ENCODE measurements around the gene PSIP1. TPM values are rescaled to one million over a fixed set of nuclear protein-coding genes. Genes with fewer than 3 reads are reported as not detected.

The PSIP1 gene
- total and polyA plus RNA-seq, 2 of the 4 experiments (the other 2 are of a cell fraction): 21.8 to 27.2 TPM

DNA sequence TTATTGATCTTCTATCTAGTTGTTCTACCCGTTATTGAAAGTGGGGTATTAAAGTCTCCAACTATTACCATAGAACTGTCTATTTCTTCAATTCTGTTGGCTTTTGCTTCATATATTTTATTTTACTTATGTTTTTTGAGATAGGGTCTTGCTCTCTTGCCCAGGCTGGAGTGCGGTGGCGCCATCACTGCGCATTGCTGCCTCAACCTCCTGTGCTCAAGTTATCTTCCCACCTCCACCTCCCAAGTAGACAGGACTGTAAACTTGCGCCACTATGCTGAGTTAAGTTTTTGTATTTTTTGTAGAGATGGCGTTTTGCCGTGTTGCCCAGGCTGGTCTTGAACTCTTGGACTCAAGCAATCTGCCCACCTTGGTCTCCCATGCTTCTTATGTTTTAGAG lies 71.9 kb downstream of the PSIP1 start:
- Histone ChIP-seq H3K9ac (ENCODE audit: low read depth, low read length) (no peak overlapping the region), H3K27ac (ENCODE audit: insufficient read depth, low read length) (no peak overlapping the region), H4K5ac (ENCODE audit: low read depth, low read length) (no peak overlapping the region), H4K20me1 (ENCODE audit: insufficient read depth, low read length) (peaks cover 14% of the 10 kb centered on the region), H3K23ac (ENCODE audit: low read depth, low read length) (no peak overlapping the region), H3K36me3 (ENCODE audit: control insufficient read depth, insufficient read depth, low read length) (peaks cover 29% of the 10 kb centered on the region), H3K79me1 (ENCODE audit: low read depth in 1 of 2, low read length in 2 of 2) (peaks cover 6 to 28% of the 10 kb centered on the region in 2 experiments), H2BK120ac (ENCODE audit: low read depth, low read length) (no peak overlapping the region), H3K27me3 (ENCODE audit: control insufficient read depth, insufficient read depth, low read length) (no peaks in the 10 kb centered on the region), H3K4ac (ENCODE audit: low read depth, low read length) (no peak overlapping the region), H2AFZ (replicated peaks; ENCODE audit: low read length, poor library complexity) (no peak overlapping the region), H2AK9ac (replicated peaks; ENCODE audit: low read depth, low read length, poor library complexity) (no peak overlapping the region), H3K4me1 (ENCODE audit: control insufficient read depth, insufficient read depth, low read length) (no peaks in the 10 kb centered on the region), H3K4me2 (ENCODE audit: low read depth, low read length) (no peak overlapping the region), H3K18ac (ENCODE audit: low read depth, low read length) (no peak overlapping the region), H4K8ac (ENCODE audit: low read depth in 2 of 2, low read length in 2 of 2) (no peak overlapping the region), H3K4me3 (ENCODE audit: insufficient read depth, low read depth, low read length) (no peak overlapping the region), H2BK15ac (ENCODE audit: low read depth, low read length) (no peak overlapping the region), H3K9me3 (ENCODE audit: control insufficient read depth, insufficient read depth, low read length) (no peaks in the 10 kb centered on the region), H2AK5ac (ENCODE audit: low read depth, low read length) (no peak overlapping the region), H2BK5ac (ENCODE audit: low read depth, low read length, poor library complexity, severe bottlenecking) (no peak overlapping the region), H4K91ac (ENCODE audit: insufficient read depth, low read depth, low read length) (no peak overlapping the region), H3K14ac (replicated peaks; ENCODE audit: low read depth, low read length) (no peak overlapping the region), H3K56ac (ENCODE audit: extremely low read depth, insufficient read depth, low read length) (no peak overlapping the region), H2BK20ac (ENCODE audit: low read depth, low read length) (no peak overlapping the region), H3K9me1 (ENCODE audit: insufficient read depth, low read length) (no peaks in the 10 kb centered on the region)
- POLR2A ChIA-PET (ENCODE audit: unreplicated experiment): no interaction called here
- ATAC-seq (ENCODE audit: low read depth) (no peak), DNase-seq (no peak)
- no CpG with 5 or more reads among the region's 7 CpGs for WGBS, 2 experiments (ENCODE audit: extremely low coverage in 2 of 2, insufficient read length in 1 of 2)
- intact Hi-C loops (cut with micrococcal nuclease): no loop called here
- in situ Hi-C loops (cut with MboI; ENCODE audit: low sequenced_read_pairs): no loop called here
- CTCF ChIA-PET: no interaction called here
- BruUV-seq (replicated peaks): no TSS peak
- dilution Hi-C loops (cut with HindIII; ENCODE audit: low sequenced_read_pairs, unreplicated experiment): no loop called here
- TF ChIP-seq RFX5 (IDR thresholded peaks at IDR 0.05; ENCODE audit: low read depth, low read length) (no peak), CEBPB (IDR thresholded peaks at IDR 0.05; ENCODE audit: low read depth, low read length) (no peak), MAZ (IDR thresholded peaks at IDR 0.05; ENCODE audit: borderline replicate concordance, low read depth, low read length) (no peak), FOS (IDR thresholded peaks at IDR 0.05; ENCODE audit: low read depth, low read length) (no peak), MAFK (IDR thresholded peaks at IDR 0.05; ENCODE audit: low read depth, low read length) (no peak), RCOR1 (IDR thresholded peaks at IDR 0.05; ENCODE audit: insufficient replicate concordance, low read length) (no peak), NFE2L2 (IDR thresholded peaks at IDR 0.05; ENCODE audit: low read depth, low read length) (no peak), POLR2A (IDR thresholded peaks at IDR 0.05; ENCODE audit: low read depth, low read length) (no peak), MXI1 (IDR thresholded peaks at IDR 0.05; ENCODE audit: borderline replicate concordance, low read depth, low read length) (no peak), SMC3 (IDR thresholded peaks at IDR 0.05; ENCODE audit: low read depth, low read length) (no peak), RAD21 (IDR thresholded peaks at IDR 0.05; ENCODE audit: low read length) (no peak), BHLHE40 (IDR thresholded peaks at IDR 0.05; ENCODE audit: low read depth, low read length) (no peak), CHD1 (IDR thresholded peaks at IDR 0.05; ENCODE audit: low read depth, low read length) (no peak)
- TF ChIP-seq, protein P1, sequence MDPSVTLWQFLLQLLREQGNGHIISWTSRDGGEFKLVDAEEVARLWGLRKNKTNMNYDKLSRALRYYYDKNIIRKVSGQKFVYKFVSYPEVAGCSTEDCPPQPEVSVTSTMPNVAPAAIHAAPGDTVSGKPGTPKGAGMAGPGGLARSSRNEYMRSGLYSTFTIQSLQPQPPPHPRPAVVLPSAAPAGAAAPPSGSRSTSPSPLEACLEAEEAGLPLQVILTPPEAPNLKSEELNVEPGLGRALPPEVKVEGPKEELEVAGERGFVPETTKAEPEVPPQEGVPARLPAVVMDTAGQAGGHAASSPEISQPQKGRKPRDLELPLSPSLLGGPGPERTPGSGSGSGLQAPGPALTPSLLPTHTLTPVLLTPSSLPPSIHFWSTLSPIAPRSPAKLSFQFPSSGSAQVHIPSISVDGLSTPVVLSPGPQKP (IDR thresholded peaks at IDR 0.05; ENCODE audit: borderline replicate concordance, low read depth, low read length): no peak
- TF ChIP-seq, protein P2, sequence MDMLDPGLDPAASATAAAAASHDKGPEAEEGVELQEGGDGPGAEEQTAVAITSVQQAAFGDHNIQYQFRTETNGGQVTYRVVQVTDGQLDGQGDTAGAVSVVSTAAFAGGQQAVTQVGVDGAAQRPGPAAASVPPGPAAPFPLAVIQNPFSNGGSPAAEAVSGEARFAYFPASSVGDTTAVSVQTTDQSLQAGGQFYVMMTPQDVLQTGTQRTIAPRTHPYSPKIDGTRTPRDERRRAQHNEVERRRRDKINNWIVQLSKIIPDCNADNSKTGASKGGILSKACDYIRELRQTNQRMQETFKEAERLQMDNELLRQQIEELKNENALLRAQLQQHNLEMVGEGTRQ (IDR thresholded peaks at IDR 0.05; ENCODE audit: low read depth, low read length): no peak
- TF ChIP-seq, protein P3, sequence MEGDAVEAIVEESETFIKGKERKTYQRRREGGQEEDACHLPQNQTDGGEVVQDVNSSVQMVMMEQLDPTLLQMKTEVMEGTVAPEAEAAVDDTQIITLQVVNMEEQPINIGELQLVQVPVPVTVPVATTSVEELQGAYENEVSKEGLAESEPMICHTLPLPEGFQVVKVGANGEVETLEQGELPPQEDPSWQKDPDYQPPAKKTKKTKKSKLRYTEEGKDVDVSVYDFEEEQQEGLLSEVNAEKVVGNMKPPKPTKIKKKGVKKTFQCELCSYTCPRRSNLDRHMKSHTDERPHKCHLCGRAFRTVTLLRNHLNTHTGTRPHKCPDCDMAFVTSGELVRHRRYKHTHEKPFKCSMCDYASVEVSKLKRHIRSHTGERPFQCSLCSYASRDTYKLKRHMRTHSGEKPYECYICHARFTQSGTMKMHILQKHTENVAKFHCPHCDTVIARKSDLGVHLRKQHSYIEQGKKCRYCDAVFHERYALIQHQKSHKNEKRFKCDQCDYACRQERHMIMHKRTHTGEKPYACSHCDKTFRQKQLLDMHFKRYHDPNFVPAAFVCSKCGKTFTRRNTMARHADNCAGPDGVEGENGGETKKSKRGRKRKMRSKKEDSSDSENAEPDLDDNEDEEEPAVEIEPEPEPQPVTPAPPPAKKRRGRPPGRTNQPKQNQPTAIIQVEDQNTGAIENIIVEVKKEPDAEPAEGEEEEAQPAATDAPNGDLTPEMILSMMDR (conservative IDR thresholded peaks at IDR 0.05; ENCODE audit: low read depth, low read length): no peak
